Mesenchymal stem cell (in vitro differentiated cells and primary cell): ENCODE data around the gene C3.

Experiments used
- DNase-seq: peaks from one replicate; pipeline ENCODE4 v3.0.0-alpha.2; 2013
- H2AFZ ChIP-seq: one replicate; pipeline ENCODE4 v1.6.1; 2013; ENCODE audit warnings: low read depth, mild to moderate bottlenecking, control low read depth, inconsistent platforms, low read length, moderate library complexity
- H2AK5ac ChIP-seq: 2 replicates; pipeline ENCODE4 v1.6.1; 2013; ENCODE audit warnings: low read length, moderate library complexity, mild to moderate bottlenecking, inconsistent platforms; ENCODE audit not compliant: severe bottlenecking
- H2BK120ac ChIP-seq: one replicate; pipeline ENCODE4 v1.6.1; 2013; ENCODE audit warnings: low read depth, mild to moderate bottlenecking, inconsistent platforms, low read length, moderate library complexity
- H2BK12ac ChIP-seq, 2 experiments: one replicate each; pipeline ENCODE4 v1.6.1; 2013; ENCODE audit warnings: inconsistent platforms in 2 of 2, low read length in 2 of 2, mild to moderate bottlenecking in 2 of 2, moderate library complexity in 2 of 2, control low read depth in 1 of 2
- H2BK15ac ChIP-seq: one replicate; pipeline ENCODE4 v1.6.1; 2013; ENCODE audit warnings: mild to moderate bottlenecking, low read depth, inconsistent platforms; ENCODE audit not compliant: poor library complexity, severe bottlenecking
- H2BK5ac ChIP-seq: 2 replicates; pipeline ENCODE4 v1.6.1; 2013; ENCODE audit warnings: low read depth, mild to moderate bottlenecking, low read length, control low read depth, inconsistent platforms; ENCODE audit not compliant: poor library complexity, severe bottlenecking
- H3K14ac ChIP-seq, 2 experiments: one replicate each; pipeline ENCODE4 v1.6.1; 2013; ENCODE audit warnings: inconsistent platforms in 2 of 2, low read length in 2 of 2, control low read depth in 1 of 2, mild to moderate bottlenecking in 1 of 2, moderate library complexity in 1 of 2
- H3K18ac ChIP-seq, 2 experiments: one replicate each; pipeline ENCODE4 v1.6.1; 2013; ENCODE audit warnings: inconsistent platforms in 2 of 2, low read length in 2 of 2, control low read depth in 1 of 2, low read depth in 1 of 2, mild to moderate bottlenecking in 1 of 2
- H3K23ac ChIP-seq, 2 experiments: one replicate each; pipeline ENCODE4 v1.6.1; 2013; ENCODE audit warnings: inconsistent platforms in 2 of 2, low read length in 2 of 2, mild to moderate bottlenecking in 2 of 2, moderate library complexity in 2 of 2, control low read depth in 1 of 2
- H3K27ac ChIP-seq: 2 replicates; pipeline ENCODE4 v1.5.1; 2013; ENCODE audit warnings: mild to moderate bottlenecking, moderate library complexity, low read length, control low read depth, inconsistent platforms; ENCODE audit not compliant: poor library complexity, severe bottlenecking
- H3K27me3 ChIP-seq, 2 experiments: 2 replicates each; pipeline versions ENCODE4 v1.6.1 to v1.7.0; 2013; ENCODE audit warnings: low read length in 2 of 2, mild to moderate bottlenecking in 2 of 2, moderate library complexity in 2 of 2, control low read depth in 1 of 2, inconsistent platforms in 1 of 2; ENCODE audit not compliant: control insufficient read depth in 1 of 2, insufficient read depth in 1 of 2
- H3K36me3 ChIP-seq, 2 experiments: 2 replicates each; pipeline versions ENCODE4 v1.6.1 to v1.7.0; 2013; ENCODE audit warnings: low read length in 2 of 2, control low read depth in 1 of 2, inconsistent platforms in 1 of 2, low read depth in 1 of 2, mild to moderate bottlenecking in 1 of 2; ENCODE audit not compliant: insufficient read depth in 2 of 2, control insufficient read depth in 1 of 2
- H3K4ac ChIP-seq, 2 experiments: one replicate each; pipeline ENCODE4 v1.6.1; 2013; ENCODE audit warnings: inconsistent platforms in 2 of 2, low read length in 2 of 2, mild to moderate bottlenecking in 2 of 2, moderate library complexity in 2 of 2, control low read depth in 1 of 2, low read depth in 1 of 2
- H3K4me1 ChIP-seq: 2 replicates; pipeline ENCODE4 v1.6.1; 2013; ENCODE audit warnings: low read depth, low read length, control low read depth; ENCODE audit not compliant: control insufficient read depth, insufficient read depth
- H3K4me2 ChIP-seq: 2 replicates; pipeline ENCODE4 v1.6.1; 2013; ENCODE audit warnings: low read length, mild to moderate bottlenecking, inconsistent platforms; ENCODE audit not compliant: poor library complexity, severe bottlenecking
- H3K4me3 ChIP-seq, 2 experiments: 2 replicates each; pipeline versions ENCODE4 v1.5.1 to v1.7.0; 2013; ENCODE audit warnings: low read length in 2 of 2, mild to moderate bottlenecking in 2 of 2, control low read depth in 1 of 2, low read depth in 1 of 2; ENCODE audit not compliant: insufficient read depth in 1 of 2
- H3K79me1 ChIP-seq: replicated peaks from 2 replicates; pipeline ENCODE4 v1.6.1; 2013; ENCODE audit warnings: mild to moderate bottlenecking, control low read depth, low read length, inconsistent platforms; ENCODE audit not compliant: poor library complexity, severe bottlenecking
- H3K9ac ChIP-seq: 2 replicates; pipeline ENCODE4 v1.7.0; 2013; ENCODE audit warnings: mild to moderate bottlenecking, low read length, moderate library complexity
- H3K9me3 ChIP-seq: 2 replicates; pipeline ENCODE4 v1.7.0; 2013; ENCODE audit warnings: mild to moderate bottlenecking, low read length; ENCODE audit not compliant: control insufficient read depth
- H4K8ac ChIP-seq: one replicate; pipeline ENCODE4 v1.6.1; 2013; ENCODE audit warnings: inconsistent platforms, mild to moderate bottlenecking, low read length, moderate library complexity
- H4K91ac ChIP-seq: one replicate; pipeline ENCODE4 v1.6.1; 2013; ENCODE audit warnings: mild to moderate bottlenecking, low read length, inconsistent platforms
- WGBS: methylation state at CpG from one replicate; pipeline ENCODE4 v1.1.7; 2013; ENCODE audit warnings: mixed read lengths; 5-methylcytosine and 5-hydroxymethylcytosine counted together

C3 gene

GRCh38 chr19:6739883-6740588 is 19.6 kb upstream of the C3 start:
- Histone ChIP-seq H3K9me3 (no peaks in the 10 kb centered on the region), H4K8ac (peak overlapping the region; percentile 13), H3K4ac (peak overlapping the region; percentile 82 to 91), H3K14ac (peak overlapping the region in 1 of 2 experiments; percentile 82), H3K23ac (peak overlapping the region in 1 of 2 experiments; percentile 94), H2AFZ (peak overlapping the region; percentile 0), H3K18ac (peak overlapping the region; percentile 75 to 91), H3K36me3 (peaks cover 20 to 25% of the 10 kb centered on the region in 2 experiments), H3K9ac (peak overlapping the region; percentile 90), H3K27ac (peak overlapping the region; percentile 65), H3K79me1 (peaks cover 17% of the 10 kb centered on the region), H4K91ac (peak overlapping the region; percentile 18), H2BK12ac (peak overlapping the region in 1 of 2 experiments; percentile 78), H2AK5ac (no peak overlapping the region), H2BK5ac (peak overlapping the region; percentile 37), H3K4me1 (peaks cover 43% of the 10 kb centered on the region), H2BK120ac (no peak overlapping the region), H3K27me3 (no peaks in the 10 kb centered on the region), H3K4me2 (peak overlapping the region; percentile 97), H3K4me3 (peak overlapping the region; percentile 87 to 96), H2BK15ac (peak overlapping the region; percentile 26)
- 0% methylated on average over 9 of the region's 34 CpGs for WGBS
- peak; percentile 51 for DNase-seq

DNA sequence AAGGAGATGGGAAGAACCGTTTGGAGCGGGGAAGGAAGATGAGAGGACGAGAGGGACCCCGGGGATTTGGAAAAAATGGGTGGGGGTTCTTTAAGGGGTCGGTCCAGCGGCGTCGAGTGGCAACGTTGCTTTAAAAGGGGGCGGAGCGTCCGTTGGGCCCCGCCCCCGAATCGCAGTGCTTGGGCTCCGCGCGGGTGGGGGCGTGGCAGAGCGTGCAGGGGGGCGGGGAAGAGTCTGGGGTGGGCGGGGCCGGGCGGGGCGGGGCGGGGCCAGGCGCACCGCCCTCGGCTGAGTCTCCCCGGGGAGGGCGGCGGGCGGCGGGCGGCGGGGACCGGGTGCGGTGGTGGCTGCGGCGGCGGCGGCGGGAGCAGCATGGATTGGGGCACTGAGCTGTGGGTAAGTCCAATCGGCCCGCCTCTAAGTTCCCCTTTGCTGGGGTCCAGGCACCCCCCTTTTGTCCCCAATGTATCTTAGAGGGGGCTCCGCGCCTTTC is 19.0 kb upstream of the C3 start, which contains the start of gene TRIP10:
Gene TRIP10, plus strand, starts transcription at position 291 of the 493 bp plus-strand sequence. Its CDS starts 82 bp downstream, at position 373.
- H3K23ac ChIP-seq, result peak within 1 kb of the TSS in 1 of 2 experiments; percentile 94
- peak within 1 kb of the TSS; percentile 89 to 91 for H3K18ac ChIP-seq
- peak within 1 kb of the TSS; percentile 38 to 78 for H2BK12ac ChIP-seq
- peak within 1 kb of the TSS; percentile 81 for H2BK120ac ChIP-seq
- WGBS, result 0% methylated on average over 4 of the region's 47 CpGs
- DNase-seq, result peak; percentile 79
- peak within 1 kb of the TSS; percentile 87 to 96 for H3K4me3 ChIP-seq
- no peaks in the 10 kb centered on the region for H3K9me3 ChIP-seq
- peaks cover 22% of the 10 kb centered on the region in 2 experiments for H3K36me3 ChIP-seq
- H2AK5ac ChIP-seq, result no peak within 1 kb of the TSS
- peak within 1 kb of the TSS; percentile 22 for H4K91ac ChIP-seq
- peak within 1 kb of the TSS; percentile 55 for H2BK15ac ChIP-seq
- peak within 1 kb of the TSS; percentile 98 for H4K8ac ChIP-seq
- peak within 1 kb of the TSS; percentile 37 for H2BK5ac ChIP-seq
- no peaks in the 10 kb centered on the region for H3K27me3 ChIP-seq
- H3K4ac ChIP-seq, result peak within 1 kb of the TSS; percentile 91 to 96
- peak within 1 kb of the TSS; percentile 90 for H3K9ac ChIP-seq
- peak within 1 kb of the TSS; percentile 97 for H3K4me2 ChIP-seq
- peak within 1 kb of the TSS in 1 of 2 experiments; percentile 82 for H3K14ac ChIP-seq
- H3K4me1 ChIP-seq, result peaks cover 40% of the 10 kb centered on the region
- peak within 1 kb of the TSS; percentile 72 for H3K27ac ChIP-seq
- peaks cover 18% of the 10 kb centered on the region for H3K79me1 ChIP-seq
- H2AFZ ChIP-seq, result peak within 1 kb of the TSS; percentile 44

DNA sequence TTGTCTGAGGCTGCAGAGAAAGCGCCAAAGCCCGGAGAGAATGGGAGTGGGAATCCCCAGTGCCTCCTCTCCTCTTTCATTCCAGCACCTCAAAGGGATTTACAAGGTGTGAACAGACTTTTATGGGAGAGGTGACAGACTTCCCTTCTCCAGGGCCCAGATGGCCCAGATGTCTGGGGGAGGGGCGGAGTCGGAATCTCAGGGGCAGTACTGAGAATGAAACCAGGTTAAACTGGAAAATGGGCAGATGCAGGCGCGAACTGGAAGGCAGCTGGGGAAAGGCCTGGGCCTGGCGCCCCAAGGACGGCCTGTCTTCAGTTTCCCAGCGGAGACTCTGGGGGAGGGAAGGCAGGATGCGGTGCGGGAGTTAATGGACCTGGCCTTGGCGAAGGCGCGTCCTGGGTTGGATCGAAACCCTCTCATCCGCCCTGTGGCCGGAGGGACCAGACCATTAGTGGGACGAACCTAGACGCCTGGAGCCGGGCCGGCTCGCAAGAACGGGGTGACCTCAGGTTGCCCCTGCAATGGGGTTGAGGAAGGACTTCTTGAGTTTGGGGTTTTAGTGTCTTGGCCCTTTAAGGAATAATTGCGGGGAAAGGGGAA is 18.4 kb upstream of the C3 start:
- Histone ChIP-seq H3K9ac (peak overlapping the region; percentile 86), H4K91ac (peak overlapping the region; percentile 22), H3K4ac (peak overlapping the region; percentile 45 to 96), H3K79me1 (peaks cover 22% of the 10 kb centered on the region), H2AK5ac (no peak overlapping the region), H3K4me2 (peak overlapping the region; percentile 69), H3K23ac (no peak overlapping the region), H3K9me3 (no peaks in the 10 kb centered on the region), H2BK12ac (peak overlapping the region; percentile 3 to 38), H3K14ac (peak overlapping the region in 1 of 2 experiments; percentile 71), H4K8ac (peak overlapping the region; percentile 98), H3K4me3 (peak overlapping the region in 1 of 2 experiments; percentile 70), H2BK5ac (no peak overlapping the region), H3K27me3 (no peaks in the 10 kb centered on the region), H2BK15ac (peak overlapping the region; percentile 55), H3K27ac (peak overlapping the region; percentile 72), H2BK120ac (peak overlapping the region; percentile 81), H3K18ac (peak overlapping the region; percentile 46 to 89), H3K36me3 (peaks cover 19 to 25% of the 10 kb centered on the region in 2 experiments), H2AFZ (peak overlapping the region; percentile 44), H3K4me1 (peaks cover 41% of the 10 kb centered on the region)
- WGBS, result 15% methylated on average over 23 of the region's 24 CpGs
- no peak for DNase-seq
